H9 (cell line): ENCODE measurements around the gene GRIP1. TPM values are rescaled to one million over a fixed set of nuclear protein-coding genes. Genes with fewer than 3 reads are reported as not detected.

Source experiments
- DNase-seq: peaks from one replicate; pipeline ENCODE4 v3.0.0-alpha.2; 2017
- H2AFZ ChIP-seq: one replicate; pipeline ENCODE4 v1.6.1; 2013; ENCODE audit warnings: mild to moderate bottlenecking, low read length, control low read depth, moderate library complexity
- H2AK5ac ChIP-seq: 2 replicates; pipeline ENCODE4 v1.6.1; 2013; ENCODE audit warnings: low read length, control low read depth, mixed read lengths; ENCODE audit not compliant: insufficient read length
- H2BK120ac ChIP-seq: one replicate; pipeline ENCODE4 v1.6.1; 2013; ENCODE audit warnings: low read depth, mild to moderate bottlenecking, low read length, control low read depth, inconsistent platforms; ENCODE audit not compliant: poor library complexity, severe bottlenecking
- H2BK12ac ChIP-seq: 2 replicates; pipeline ENCODE4 v1.6.1; 2013; ENCODE audit warnings: low read length, control low read depth, mixed read lengths, low read depth; ENCODE audit not compliant: insufficient read length
- H2BK15ac ChIP-seq: 2 replicates; pipeline ENCODE4 v1.6.1; 2013; ENCODE audit warnings: low read depth, low read length, control low read depth
- H2BK20ac ChIP-seq: one replicate; pipeline ENCODE4 v1.6.1; 2013; ENCODE audit warnings: low read depth, mild to moderate bottlenecking, low read length, control low read depth, inconsistent platforms; ENCODE audit not compliant: poor library complexity, severe bottlenecking
- H2BK5ac ChIP-seq: 2 replicates; pipeline ENCODE4 v1.6.1; 2013; ENCODE audit warnings: low read length, control low read depth, mixed read lengths; ENCODE audit not compliant: insufficient read length
- H3K14ac ChIP-seq: 2 replicates; pipeline ENCODE4 v1.6.1; 2013; ENCODE audit warnings: low read length, control low read depth; ENCODE audit not compliant: insufficient read depth
- H3K18ac ChIP-seq: 2 replicates; pipeline ENCODE4 v1.6.1; 2013; ENCODE audit warnings: low read depth, mild to moderate bottlenecking, mixed read lengths, low read length, control low read depth; ENCODE audit not compliant: insufficient read length
- H3K23ac ChIP-seq: 2 replicates; pipeline ENCODE4 v1.6.1; 2013; ENCODE audit warnings: low read length, control low read depth, mixed read lengths, low read depth; ENCODE audit not compliant: insufficient read length
- H3K23me2 ChIP-seq: 2 replicates; pipeline ENCODE4 v1.6.1; 2013; ENCODE audit warnings: low read depth, mild to moderate bottlenecking, mixed read lengths, low read length, control low read depth; ENCODE audit not compliant: insufficient read length, poor library complexity, severe bottlenecking
- H3K27ac ChIP-seq: 2 replicates; pipeline ENCODE4 v1.5.1; 2013; ENCODE audit warnings: low read length, control low read depth, mixed read lengths, low read depth; ENCODE audit not compliant: insufficient read length
- H3K27me3 ChIP-seq: 2 replicates; pipeline ENCODE4 v1.6.1; 2013; ENCODE audit warnings: low read length, control low read depth, inconsistent platforms; ENCODE audit not compliant: insufficient read depth
- H3K4ac ChIP-seq: 2 replicates; pipeline ENCODE4 v1.6.1; 2013; ENCODE audit warnings: low read depth, mild to moderate bottlenecking, control low read depth, inconsistent platforms, low read length, moderate library complexity
- H3K4me1 ChIP-seq: 2 replicates; pipeline ENCODE4 v1.6.1; 2013; ENCODE audit warnings: low read length, control low read depth, inconsistent platforms; ENCODE audit not compliant: insufficient read depth
- H3K4me2 ChIP-seq: 2 replicates; pipeline ENCODE4 v1.6.1; 2013; ENCODE audit warnings: low read length, control low read depth, mixed read lengths; ENCODE audit not compliant: insufficient read length, insufficient read depth
- H3K56ac ChIP-seq: 2 replicates; pipeline ENCODE4 v1.6.1; 2013; ENCODE audit warnings: low read depth, mild to moderate bottlenecking, mixed read lengths, low read length, control low read depth; ENCODE audit not compliant: insufficient read length
- H3K79me1 ChIP-seq: 2 replicates; pipeline ENCODE4 v1.6.1; 2013; ENCODE audit warnings: low read depth, mild to moderate bottlenecking, moderate library complexity, low read length, control low read depth, inconsistent platforms; ENCODE audit not compliant: insufficient read depth, poor library complexity, severe bottlenecking
- H3K79me2 ChIP-seq: 2 replicates; pipeline ENCODE4 v1.6.1; 2013; ENCODE audit warnings: low read length, control low read depth, inconsistent platforms; ENCODE audit not compliant: insufficient read depth
- H3K9ac ChIP-seq: 2 replicates; pipeline ENCODE4 v1.6.1; 2013; ENCODE audit warnings: low read length, control low read depth, mixed read lengths; ENCODE audit not compliant: insufficient read length; ENCODE audit errors: extremely low read depth
- H3K9me3 ChIP-seq: one replicate; pipeline ENCODE4 v1.6.1; 2013; ENCODE audit warnings: low read depth, low read length, inconsistent platforms; ENCODE audit not compliant: control insufficient read depth
- H3T11ph ChIP-seq: one replicate; pipeline ENCODE4 v1.6.1; 2013; ENCODE audit warnings: mild to moderate bottlenecking, low read length, control low read depth, inconsistent platforms
- H4K20me1 ChIP-seq: one replicate; pipeline ENCODE4 v1.6.1; 2013; ENCODE audit not compliant: control insufficient read depth, insufficient read length, insufficient read depth
- H4K5ac ChIP-seq: 2 replicates; pipeline ENCODE4 v1.6.1; 2013; ENCODE audit warnings: low read depth, mild to moderate bottlenecking, mixed read lengths, low read length, control low read depth; ENCODE audit not compliant: insufficient read length
- H4K8ac ChIP-seq: replicated peaks from 2 replicates; pipeline ENCODE4 v1.6.1; 2013; ENCODE audit warnings: low read length, control low read depth, mixed read lengths, low read depth; ENCODE audit not compliant: insufficient read length
- H4K91ac ChIP-seq: 2 replicates; pipeline ENCODE4 v1.6.1; 2013; ENCODE audit warnings: low read depth, mild to moderate bottlenecking, moderate library complexity, mixed read lengths, low read length, control low read depth; ENCODE audit not compliant: insufficient read length
- H3K27ac Mint-ChIP-seq, 3 experiments: 2 replicates in 2 of 3; 3 replicates in 1 of 3; pipeline ENCODE4 v1.8.0; 2020 to 2021; ENCODE audit warnings: mixed read lengths in 3 of 3, mild to moderate bottlenecking in 1 of 3, moderate library complexity in 1 of 3
- H3K27me3 Mint-ChIP-seq: 2 replicates; pipeline ENCODE4 v1.8.0; 2021; ENCODE audit warnings: low read depth, mild to moderate bottlenecking, moderate library complexity, mixed read lengths
- H3K36me3 Mint-ChIP-seq, 3 experiments: 2 replicates in 2 of 3; 3 replicates in 1 of 3; pipeline ENCODE4 v1.8.0; 2020 to 2021; ENCODE audit warnings: low read depth in 3 of 3, mixed read lengths in 3 of 3; ENCODE audit not compliant: insufficient read depth in 1 of 3
- H3K4me1 Mint-ChIP-seq, 2 experiments: 2 replicates each; pipeline ENCODE4 v1.8.0; 2020; ENCODE audit warnings: mixed read lengths in 2 of 2
- H3K4me3 Mint-ChIP-seq, 2 experiments: 2 replicates in 1 of 2; 3 replicates in 1 of 2; pipeline ENCODE4 v1.8.0; 2020 to 2021; ENCODE audit warnings: mild to moderate bottlenecking in 2 of 2, mixed read lengths in 2 of 2, moderate library complexity in 1 of 2
- H3K9me3 Mint-ChIP-seq, 2 experiments: 2 replicates in 1 of 2; 3 replicates in 1 of 2; pipeline ENCODE4 v1.8.0; 2020; ENCODE audit warnings: mild to moderate bottlenecking in 2 of 2, mixed read lengths in 2 of 2, moderate library complexity in 1 of 2
- WGBS: extraction: QIAGEN DNeasy Blood & Tissue Kit; methylation state at CpG from one replicate; pipeline ENCODE4 v1.1.7; 2013; ENCODE audit warnings: missing lambda C conversion rate, low lambda C conversion rate, mixed read lengths; ENCODE audit not compliant: insufficient read length; ENCODE audit errors: extremely low coverage; 5-methylcytosine and 5-hydroxymethylcytosine counted together
- total RNA-seq: library from RNA; stranded (reverse); gene quantifications from 2 replicates; pipeline ENCODE4 v1.2.1, GENCODE V29; 2021
- TF ChIP-seq, protein P1 (sequence below): fragments of 200-600 bp; sonication (generic); conservative IDR thresholded peaks from 3 replicates; pipeline ENCODE4 v1.8.0; 2021; ENCODE audit warnings: antibody characterized with exemption, mild to moderate bottlenecking

Gene GRIP1
- total RNA-seq, 1 experiment from 2014 or later: 19.5 TPM

DNA sequence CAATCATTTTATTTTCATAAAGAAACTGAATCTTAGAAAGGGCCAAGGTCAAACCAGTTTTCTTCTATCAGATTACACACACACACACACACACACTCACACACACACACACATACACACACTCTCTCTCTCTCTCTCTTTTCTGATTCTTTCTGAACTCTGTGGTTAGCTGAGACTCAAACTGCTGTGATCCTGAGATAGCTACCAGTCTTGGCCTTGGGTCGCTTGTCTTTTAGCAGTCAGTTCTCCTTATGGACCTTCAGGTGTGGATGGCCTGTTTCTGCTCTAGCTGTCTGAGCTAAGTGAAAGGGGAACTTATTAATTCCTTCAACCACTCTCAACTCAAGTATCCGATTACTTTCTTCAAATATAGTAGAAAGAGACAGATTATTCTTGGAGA lies 145.1 kb downstream of the GRIP1 start:
- H3K9me3 Mint-ChIP-seq: peaks cover 1 to 3% of the 10 kb centered on the region in 2 experiments; a peak in 1 of 5 replicates
- no peak overlapping the region for H2BK5ac ChIP-seq
- H3K27me3 Mint-ChIP-seq: no peaks in the 10 kb centered on the region
- H2BK15ac ChIP-seq: no peak overlapping the region
- H3T11ph ChIP-seq: no peak overlapping the region
- DNase-seq: no peak
- no peak overlapping the region for H2BK20ac ChIP-seq
- no peaks in the 10 kb centered on the region for H3K79me2 ChIP-seq
- H3K4me1 Mint-ChIP-seq: peaks cover 7 to 9% of the 10 kb centered on the region in 2 experiments
- no peak overlapping the region for H2BK12ac ChIP-seq
- H4K5ac ChIP-seq: no peak overlapping the region
- H3K56ac ChIP-seq: no peak overlapping the region
- no peaks in the 10 kb centered on the region for H4K20me1 ChIP-seq
- no peak overlapping the region for H4K8ac ChIP-seq
- H3K18ac ChIP-seq: no peak overlapping the region
- H3K27ac Mint-ChIP-seq: no peak overlapping the region
- no peak overlapping the region for H3K4me2 ChIP-seq
- no peak overlapping the region for H3K27ac ChIP-seq
- H3K4me3 Mint-ChIP-seq: no peak overlapping the region
- WGBS: no CpG with 5 or more reads among the region's 2 CpGs
- no peak overlapping the region for H2BK120ac ChIP-seq
- no peaks in the 10 kb centered on the region for H3K23me2 ChIP-seq
- TF ChIP-seq, protein P1, sequence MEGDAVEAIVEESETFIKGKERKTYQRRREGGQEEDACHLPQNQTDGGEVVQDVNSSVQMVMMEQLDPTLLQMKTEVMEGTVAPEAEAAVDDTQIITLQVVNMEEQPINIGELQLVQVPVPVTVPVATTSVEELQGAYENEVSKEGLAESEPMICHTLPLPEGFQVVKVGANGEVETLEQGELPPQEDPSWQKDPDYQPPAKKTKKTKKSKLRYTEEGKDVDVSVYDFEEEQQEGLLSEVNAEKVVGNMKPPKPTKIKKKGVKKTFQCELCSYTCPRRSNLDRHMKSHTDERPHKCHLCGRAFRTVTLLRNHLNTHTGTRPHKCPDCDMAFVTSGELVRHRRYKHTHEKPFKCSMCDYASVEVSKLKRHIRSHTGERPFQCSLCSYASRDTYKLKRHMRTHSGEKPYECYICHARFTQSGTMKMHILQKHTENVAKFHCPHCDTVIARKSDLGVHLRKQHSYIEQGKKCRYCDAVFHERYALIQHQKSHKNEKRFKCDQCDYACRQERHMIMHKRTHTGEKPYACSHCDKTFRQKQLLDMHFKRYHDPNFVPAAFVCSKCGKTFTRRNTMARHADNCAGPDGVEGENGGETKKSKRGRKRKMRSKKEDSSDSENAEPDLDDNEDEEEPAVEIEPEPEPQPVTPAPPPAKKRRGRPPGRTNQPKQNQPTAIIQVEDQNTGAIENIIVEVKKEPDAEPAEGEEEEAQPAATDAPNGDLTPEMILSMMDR: no peak
- H3K9ac ChIP-seq: no peak overlapping the region
- H3K79me1 ChIP-seq: no peaks in the 10 kb centered on the region
- H2AK5ac ChIP-seq: no peak overlapping the region
- H3K4ac ChIP-seq: no peak overlapping the region
- H3K27me3 ChIP-seq: no peaks in the 10 kb centered on the region
- peaks cover 6% of the 10 kb centered on the region; the same call in 1 of the 2 replicates for H3K4me1 ChIP-seq
- no peak overlapping the region for H3K23ac ChIP-seq
- H3K14ac ChIP-seq: no peak overlapping the region
- no peak overlapping the region for H2AFZ ChIP-seq
- peaks cover 6 to 11% (median 7%) of the 10 kb centered on the region in 3 experiments; a peak in 6 of 7 replicates for H3K36me3 Mint-ChIP-seq
- no peak overlapping the region for H4K91ac ChIP-seq
- H3K9me3 ChIP-seq: no peaks in the 10 kb centered on the region
